Measurements from ENCODE around the gene USP12.
"Not testable (repeated sequence)": the region's sequence is repeated elsewhere in the genome, so short reads cannot be mapped to it uniquely, and the experiment has no call there.

Gene USP12, protein sequence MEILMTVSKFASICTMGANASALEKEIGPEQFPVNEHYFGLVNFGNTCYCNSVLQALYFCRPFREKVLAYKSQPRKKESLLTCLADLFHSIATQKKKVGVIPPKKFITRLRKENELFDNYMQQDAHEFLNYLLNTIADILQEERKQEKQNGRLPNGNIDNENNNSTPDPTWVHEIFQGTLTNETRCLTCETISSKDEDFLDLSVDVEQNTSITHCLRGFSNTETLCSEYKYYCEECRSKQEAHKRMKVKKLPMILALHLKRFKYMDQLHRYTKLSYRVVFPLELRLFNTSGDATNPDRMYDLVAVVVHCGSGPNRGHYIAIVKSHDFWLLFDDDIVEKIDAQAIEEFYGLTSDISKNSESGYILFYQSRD

DNA sequence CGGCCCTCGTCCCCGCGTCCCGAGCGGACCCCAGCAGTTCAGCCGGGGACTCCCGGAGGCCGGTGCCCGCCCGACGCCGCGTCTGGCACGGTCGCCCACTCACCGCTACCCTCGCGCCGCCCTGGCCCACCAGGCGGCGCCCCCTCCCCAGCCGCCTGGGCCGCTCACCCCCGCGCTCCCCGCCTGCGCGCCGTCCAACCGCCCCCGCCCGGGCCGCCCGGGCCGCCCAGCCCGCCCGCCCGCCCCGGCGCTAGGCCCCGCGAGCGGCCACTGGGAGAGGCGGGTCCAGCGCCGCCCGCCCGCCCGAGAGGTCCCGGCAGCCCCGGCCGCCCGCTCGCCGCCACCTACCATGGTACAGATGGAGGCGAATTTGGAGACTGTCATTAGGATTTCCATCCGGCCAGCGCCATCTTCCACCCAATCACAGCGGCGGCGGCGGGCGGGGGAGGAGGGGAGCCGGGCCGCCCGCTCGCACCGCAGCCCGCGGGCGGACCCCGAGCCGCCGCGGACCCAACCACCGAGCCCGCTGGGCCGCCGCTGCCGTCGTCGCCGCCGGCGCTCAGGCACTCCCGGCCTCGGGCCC is at the start of gene USP12:
Gene USP12, minus strand, starts transcription at position 568 of the 583 bp plus-strand sequence. Its CDS starts 172 bp downstream, at position 396.
- DNase-seq: no peak

DNA sequence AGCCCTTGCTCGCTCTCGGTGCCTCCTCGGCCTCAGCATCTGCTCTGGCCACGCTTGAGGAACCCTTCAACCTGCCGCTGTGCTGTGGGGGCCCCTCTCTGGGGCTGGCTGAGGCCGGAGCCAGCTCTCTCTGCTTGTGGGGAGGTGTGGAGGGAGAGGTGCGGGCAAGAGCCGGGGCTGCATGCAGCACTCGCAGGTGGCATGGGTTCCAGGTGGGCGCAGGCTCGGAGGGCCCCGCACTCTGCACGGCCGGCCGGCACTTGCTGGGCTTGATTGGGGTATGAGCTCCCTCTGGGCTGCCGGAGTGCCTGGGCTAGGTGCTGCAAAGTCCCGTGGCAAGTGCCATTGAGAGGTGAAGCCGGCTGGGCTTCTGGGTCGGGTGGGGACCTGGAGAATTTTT is 48.0 kb upstream of the USP12 start:
- DNase-seq: no peak

DNA sequence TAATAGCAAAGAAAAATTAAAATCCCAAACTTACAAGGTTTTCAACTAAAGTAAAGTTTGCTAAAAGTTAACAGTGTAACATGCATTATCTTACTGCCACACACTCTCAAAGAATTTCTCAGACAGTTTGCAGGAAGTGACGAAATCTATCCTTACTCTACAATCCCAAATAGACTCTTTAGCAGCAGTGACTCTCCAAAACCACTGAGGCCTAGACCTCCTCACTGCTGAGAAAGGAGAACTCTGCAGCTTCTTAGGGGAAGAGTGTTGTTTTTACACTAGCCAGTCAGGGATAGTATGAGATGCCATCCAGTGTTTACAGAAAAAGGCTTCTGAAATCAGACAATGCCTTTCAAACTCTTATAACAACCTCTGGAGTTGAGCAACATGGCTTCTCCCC is 47.2 kb upstream of the USP12 start:
- not testable (repeated sequence) for DNase-seq

DNA sequence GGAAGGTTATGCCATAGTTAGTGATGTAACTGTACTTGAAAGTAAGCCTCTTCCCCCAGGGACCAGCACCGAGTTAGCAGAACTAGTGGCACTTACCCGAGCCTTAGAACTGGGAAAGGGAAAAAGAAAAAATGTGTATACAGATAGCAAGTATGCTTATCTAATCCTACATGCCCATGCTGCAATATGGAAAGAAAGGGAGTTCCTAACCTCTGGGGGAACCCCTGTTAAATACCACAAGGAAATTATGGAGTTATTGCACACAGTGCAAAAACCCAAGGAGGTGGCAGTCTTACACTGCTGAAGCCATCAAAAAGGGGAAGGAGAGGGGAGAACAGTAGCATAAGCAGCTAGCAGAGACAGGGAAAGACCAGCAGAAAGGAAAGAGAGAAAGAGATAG is 46.2 kb upstream of the USP12 start:
- not testable (repeated sequence) for DNase-seq

DNA sequence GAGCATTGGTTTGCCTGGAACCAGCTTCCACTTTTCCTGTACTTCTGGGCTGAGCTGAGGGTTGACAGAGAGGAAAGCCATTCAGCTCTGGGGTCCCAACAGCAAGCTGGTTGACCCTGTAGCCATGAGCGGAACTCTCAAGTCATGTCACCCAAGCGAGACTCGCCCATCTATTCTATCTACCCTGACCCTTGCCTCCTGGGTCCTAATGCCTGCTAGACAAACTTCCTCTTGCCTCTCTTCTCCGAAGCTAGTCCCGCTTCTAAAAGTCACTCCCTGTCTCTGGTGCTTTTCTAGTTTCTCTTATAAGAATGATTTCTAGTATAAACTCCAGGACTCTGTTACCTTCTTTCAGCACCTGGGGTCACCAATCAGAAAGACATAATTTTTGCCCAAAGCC is 41.8 kb upstream of the USP12 start:
- not testable (repeated sequence) for DNase-seq

DNA sequence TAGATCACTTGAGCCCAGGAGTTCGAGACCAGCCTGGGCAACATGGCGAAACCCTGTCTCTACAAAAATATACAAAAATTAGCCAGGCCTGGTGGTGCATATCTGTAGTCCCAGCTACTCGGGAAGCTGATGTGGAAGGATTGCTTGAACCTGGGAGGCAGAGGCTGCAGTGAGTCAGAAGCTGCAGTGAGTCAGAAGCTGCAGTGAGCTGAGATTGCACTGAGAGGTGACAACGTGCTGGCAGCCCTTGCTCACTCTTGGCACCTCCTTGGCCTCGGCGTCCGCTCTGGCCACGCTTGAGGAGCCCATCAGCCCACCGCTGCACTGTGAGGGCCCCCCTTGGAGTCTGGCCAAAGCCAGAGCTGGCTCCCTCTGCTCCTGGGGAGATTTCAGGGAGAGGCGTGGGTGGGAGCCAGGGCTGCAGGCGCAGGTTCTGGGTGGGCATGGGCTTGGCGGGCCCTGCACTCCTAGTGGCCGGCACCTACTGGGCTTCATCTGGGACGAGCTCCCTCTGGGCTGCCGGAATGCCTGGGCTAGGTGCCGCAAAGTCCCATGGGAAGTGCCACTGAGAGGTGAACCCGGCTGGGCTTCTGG is 40.3 kb upstream of the USP12 start:
- no peak for DNase-seq

DNA sequence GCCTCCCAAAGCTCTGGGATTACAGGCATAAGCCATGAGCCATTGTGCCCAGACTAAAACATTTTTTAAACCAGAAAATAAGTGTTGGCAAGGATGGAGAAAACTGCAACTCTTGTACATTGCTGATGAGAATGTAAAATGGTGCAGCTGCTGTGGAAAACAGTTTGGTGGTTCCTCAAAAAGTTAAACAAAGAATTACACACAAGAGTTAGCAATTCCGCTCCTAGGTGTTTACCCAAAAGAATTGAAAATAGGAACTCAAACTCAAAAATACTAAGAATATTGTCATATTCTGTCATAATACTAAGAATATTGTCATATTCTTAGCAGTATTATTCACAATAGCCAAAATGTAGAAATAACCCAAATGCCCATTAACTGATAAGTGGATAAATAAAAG is 39.7 kb upstream of the USP12 start:
- DNase-seq: no peak

DNA sequence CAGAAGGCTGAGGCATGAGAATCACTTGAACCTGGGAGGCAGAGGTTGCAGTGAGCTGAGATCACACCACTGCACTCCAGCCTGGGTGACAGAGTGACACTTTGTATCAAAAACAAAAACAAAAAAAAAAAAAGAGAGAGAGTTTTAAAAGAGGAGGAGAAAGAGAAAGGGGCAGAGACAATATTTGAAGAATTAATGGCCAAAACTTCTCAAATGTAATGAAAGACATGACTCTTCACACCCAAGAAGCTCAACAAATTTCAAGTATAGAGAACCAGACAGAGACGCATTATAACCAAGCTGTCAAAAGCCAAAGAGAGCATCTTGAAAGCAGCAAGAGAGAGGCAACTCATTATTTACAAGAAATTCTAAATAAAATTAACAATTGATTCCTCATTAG is 36.9 kb upstream of the USP12 start:
- DNase-seq: no peak

DNA sequence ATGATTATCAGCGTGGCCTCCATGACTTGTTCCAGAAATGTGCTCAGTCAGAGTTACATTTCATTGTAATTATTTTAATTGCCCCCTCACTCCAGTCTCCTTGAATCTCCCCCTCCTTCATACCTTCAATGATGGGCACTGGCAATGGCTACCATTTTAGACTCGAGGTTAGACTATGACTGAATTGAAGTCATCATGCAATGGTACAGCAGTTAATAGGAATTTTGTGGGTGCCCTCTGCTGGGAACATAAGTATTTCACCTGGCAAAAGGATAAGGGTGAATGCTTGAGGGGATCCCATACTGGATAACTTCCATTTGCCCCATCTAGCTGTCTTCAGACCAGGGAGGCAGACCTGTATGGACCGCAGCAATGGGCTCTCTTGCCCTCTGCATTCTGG is 32.2 kb upstream of the USP12 start:
- DNase-seq: no peak

DNA sequence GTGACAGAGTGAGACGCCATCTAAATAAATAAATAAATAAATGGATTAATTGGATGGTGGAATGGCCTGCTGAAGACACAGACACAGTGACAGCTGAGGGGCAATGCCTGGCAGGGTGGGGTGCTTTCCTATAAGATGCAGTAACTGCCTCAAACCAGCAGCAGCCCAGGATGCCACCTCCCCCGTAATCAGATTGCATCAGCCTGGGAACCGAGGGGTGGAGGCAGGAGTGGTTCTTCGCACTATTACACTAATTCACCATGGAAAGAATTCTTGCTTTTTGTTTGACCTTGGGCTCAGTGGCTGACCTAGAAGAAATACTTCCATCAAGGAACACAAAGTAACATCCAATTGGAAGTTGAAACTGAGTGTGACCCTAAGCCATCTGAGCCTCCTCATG is 31.6 kb upstream of the USP12 start:
- no peak for DNase-seq

DNA sequence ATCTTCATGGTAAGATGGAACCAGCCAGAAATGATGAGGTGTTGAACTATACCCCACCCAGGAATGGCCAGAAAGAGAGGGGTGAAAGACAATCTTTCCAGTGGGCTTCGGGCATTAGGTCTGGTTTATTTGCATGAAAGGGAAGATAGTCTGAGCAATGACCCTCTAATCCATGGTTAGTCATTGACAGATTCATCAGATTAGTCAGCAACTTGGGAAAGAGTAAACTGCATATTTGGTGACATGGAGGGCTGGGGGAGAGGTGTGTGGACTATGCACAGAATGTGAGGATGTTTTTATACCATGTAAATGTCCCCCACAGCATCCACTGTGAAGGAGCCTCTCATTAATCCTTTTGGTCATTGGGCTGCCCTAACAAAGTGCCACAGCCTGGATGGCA is 30.1 kb upstream of the USP12 start:
- no peak for DNase-seq

DNA sequence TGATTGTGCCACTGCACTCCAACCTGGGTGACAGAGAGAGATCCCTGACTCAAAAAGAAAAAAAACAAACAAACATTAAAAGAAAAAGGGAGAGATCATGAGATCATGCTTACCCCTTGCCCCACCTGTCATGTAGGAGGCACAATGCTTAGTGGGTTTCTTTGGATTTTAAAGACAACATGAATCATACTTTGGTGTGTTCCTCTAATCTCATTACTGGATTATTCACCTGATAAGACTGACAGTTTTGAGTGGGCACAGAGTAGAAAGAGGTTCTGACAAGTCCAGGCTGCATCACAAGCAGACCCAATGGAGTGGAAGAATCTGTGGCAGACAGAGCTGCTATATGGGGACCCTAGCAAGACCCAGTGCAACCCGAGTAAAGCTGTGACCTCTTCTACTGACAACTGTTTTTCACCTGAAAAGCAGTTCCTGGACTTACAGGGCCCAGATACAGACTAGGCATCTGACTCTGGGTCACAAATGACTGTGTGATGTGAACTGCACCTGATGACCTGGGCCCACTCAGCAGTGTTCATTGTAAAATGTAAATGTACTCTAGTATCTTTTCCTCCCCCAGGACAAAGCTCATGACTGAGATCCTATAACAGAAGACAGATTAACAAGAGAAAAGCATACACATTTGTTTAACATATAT is 28.9 kb upstream of the USP12 start:
- DNase-seq: no peak

DNA sequence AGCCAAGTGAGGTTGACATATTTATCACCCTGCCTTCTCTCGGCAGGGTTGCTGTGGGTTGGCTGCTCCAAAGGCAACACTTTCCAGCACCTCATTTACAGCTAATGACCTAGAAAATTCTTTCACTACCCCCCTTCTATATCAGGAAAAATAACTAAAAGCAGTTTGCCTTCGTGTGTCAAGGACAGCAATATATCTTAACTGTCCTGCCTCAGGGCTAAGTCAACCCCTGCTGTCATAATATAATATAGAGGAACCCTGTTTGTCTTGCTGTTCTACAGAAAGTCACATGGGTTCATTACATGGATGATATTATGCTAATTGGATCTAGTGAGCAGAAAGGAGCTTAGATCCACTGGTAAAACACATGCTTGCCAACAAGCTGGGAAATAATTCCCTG is 28.1 kb upstream of the USP12 start:
- no peak for DNase-seq

DNA sequence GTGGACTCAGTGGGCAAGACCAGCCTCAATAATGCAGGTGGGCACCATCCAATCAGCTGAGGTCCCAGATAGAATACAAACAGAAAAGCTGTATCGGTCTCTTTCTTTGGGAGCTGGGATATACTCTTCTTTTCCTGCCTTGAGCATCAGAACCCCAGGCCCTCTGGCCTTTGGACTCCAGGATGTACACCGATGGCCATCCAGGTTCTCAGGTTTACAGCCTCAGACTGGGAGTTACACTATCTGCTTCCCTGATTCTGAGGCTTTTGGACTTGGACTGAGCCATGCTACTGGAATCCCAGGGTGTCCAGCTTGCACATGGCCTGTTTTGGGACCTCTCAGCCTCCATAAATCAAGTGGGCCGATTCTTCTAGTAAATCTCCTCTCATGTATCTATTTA is 27.6 kb upstream of the USP12 start:
- no peak for DNase-seq

DNA sequence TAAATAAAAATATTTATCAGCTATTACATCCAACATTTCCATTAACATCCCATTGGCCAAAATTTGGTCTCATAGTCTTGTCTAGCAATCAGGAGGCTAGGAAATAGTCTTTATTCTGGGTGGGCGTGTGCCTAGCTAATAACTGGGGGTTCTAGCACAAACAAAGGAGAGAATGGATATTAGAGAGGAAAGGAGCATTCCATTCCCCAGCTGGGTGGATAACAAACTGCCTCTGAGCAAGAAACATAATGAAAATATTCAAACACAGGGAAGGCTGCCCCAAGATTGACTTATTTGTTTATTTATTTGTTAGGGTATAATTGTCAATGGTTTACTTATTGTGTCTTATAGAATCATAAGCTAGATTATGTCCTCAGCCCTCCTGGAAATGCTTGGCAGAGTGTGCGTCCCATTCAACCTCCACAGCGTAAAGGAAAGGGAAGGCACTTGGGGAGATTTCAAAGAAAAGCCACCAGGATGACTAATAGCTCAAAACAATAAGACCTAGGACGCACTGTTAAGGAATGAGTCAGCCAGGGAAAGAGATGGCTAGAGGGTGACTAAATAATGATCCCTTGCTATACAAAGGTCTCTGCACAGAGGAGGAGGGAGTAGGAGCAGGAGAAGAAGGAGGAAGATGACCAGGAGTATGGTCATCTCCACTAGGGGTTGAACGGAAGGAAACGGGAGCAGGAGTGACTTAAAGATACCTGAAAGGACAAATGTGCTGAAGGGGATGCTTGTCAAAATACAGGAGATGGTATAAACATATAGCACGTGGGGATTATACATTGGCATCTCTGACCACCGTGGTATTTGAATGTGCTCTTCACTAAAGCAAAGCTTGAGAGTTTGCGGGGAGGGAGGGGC is 23.5 kb upstream of the USP12 start:
- no peak for DNase-seq

DNA sequence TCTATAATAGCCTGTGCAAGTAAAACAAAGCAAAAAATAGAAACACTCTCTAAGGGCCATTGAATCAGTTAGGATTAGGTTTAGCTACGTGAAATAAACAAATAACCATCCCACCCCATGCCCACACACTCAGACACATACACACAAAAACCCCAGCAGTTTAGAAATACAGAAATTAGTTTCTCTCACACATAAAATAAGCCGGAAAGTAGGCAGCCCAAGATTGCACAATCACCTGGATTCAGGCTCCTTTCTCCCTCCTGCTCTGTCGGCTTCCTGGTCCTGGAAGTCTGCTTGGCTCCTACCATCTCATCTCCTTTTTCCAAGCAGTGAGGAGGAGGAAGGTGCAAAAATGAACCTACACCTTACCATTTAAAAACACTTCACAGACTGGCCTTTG is 22.6 kb upstream of the USP12 start:
- no peak for DNase-seq

DNA sequence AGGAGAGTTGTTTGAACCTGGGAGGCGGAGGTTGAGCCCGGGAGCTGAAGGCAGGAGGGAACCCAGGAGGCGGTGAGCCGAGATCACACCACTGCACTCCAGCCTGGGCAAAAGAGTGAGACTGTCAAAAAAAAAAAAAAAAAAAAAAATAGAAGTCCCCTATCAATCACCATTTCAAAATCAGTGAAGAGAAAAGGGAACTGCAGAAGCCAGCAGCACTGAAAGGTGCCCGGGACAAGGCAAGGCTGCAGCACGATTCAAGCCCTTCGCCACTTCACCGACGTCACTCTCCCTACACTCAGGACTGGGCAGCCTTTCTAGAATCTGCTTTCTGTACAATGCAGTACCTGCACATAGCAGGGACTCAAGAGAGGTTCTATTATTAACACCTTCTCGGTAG is 21.9 kb upstream of the USP12 start:
- no peak for DNase-seq

DNA sequence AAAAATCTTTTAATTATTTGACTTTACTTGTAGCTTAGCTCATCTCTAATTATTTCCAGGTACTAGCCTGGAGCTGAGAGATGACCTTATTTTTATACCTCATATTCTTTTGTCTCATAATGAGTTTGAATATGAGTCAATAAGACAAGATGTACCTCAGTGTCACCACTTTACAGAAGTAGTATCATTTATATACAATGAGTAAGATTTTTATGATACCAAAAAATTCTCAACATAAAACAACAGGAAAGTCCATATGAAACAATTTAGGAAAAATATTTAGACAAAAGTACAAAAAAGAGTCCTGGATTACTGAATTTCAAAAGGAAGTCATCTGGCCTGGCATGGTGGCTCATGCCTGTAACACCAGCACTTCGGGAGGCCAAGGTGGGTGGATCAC is 21.4 kb upstream of the USP12 start:
- DNase-seq: no peak

DNA sequence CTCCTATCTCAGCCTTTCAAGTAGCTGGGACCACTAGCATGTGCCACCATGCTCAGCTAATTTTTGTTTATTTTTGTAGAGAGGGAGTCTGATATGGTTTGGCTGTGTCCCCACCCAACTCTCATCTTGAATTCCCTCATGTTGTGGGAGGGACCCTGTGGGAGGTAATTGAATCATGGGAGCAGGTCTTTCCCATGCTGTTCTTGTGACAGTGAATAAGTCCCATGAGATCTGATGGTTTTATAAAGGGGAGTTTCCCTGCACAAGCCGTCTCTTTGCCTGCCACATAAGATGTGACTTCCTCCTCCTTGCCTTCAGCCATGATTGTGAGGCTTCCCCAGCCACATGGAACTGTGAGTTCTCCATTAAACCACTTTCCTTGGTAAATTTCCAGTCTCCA is 20.8 kb upstream of the USP12 start:
- DNase-seq: not testable (repeated sequence)

DNA sequence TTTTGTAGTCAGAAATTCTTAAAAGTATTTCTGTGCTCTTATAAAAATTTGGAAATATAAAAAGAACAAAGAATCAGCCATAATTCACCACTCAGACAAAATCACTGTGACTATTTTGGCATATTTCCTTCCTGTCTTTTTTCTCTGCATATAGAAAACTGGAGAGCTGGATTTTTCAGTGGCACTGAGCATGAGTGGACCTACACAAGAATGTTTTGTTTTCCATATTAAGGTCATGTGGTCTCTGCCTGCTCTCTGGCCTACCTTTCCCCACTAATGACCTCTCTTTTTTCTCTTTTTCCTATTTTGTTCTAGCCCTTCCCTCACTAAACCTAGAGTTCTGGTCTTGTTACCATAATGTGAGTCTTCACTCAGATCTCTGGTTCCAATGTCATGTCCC is 17.6 kb upstream of the USP12 start:
- no peak for DNase-seq

DNA sequence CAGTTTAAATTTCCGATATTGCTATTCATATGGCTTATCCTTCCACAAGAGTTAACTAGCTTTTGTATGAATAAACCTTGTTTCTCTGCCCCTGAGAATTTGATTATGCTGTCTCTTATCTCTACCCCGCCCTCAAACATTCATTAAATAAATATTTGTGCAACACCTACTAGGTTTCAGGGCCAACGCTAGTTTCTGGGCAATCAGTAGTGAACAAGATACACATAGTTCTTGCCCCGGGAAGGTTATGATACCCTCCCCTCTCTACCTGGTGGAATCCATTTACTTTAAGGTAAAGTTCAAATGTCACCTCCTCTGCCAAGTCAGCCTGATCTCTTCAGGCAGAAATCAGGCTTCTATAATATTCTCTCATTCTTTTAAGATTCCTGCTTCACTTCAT is 16.6 kb upstream of the USP12 start:
- no peak for DNase-seq

DNA sequence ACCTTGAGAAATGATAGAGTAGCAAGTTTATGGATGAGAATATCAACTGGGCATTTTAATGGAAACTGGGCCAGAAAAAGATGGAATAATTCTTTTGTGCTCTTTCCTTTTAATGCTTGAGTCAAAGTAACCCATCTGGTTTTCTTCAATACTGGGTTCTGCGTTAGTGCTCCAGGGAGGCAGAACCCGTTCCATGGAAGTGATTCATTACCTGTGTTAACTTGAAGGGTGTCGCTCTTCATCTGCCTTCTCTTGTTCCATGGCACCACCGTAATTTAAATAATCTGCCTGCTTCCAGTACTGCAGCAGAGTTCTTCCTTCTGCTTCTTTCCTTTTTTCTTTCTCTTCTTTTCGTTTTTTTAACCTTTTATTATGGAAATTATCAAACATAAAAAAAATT is 14.7 kb upstream of the USP12 start:
- DNase-seq: no peak

DNA sequence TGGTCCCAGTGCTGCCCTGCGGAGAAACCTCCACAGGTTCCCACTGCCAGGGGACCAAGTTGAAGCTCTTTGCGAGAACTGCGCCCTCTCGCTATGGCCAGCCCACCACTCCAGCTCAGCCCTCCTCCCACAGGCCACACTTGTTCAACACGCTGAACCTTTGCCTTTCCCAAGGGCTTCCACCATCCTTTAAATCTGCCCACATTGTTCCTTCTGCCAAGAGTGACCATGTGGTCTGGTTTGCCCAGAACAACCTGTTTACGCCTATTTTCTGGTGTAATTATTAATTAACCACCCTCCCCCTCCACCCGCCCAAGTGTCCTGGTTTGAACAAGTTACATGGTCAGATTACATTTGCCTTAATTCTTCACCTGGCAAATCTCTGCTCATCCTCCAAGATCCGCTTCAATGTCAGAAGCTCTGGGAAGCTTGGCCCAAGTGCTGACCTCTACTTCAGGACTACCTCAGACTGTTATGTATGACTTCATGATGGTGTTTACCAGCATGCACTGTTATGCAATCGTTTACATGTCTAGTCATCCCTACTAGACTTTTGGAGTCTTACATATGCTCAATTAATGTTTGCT is 12.0 kb upstream of the USP12 start:
- DNase-seq: no peak

Measured in NCI-H1105 treated with DMSO at 0.1 percent for 48 hours (cell line).